Loucy (cell line): Measurements from ENCODE around the gene SFMBT2.

Experiments
- H2AFZ ChIP-seq: fragments of 200-600 bp; sonication (generic); 2 replicates; pipeline ENCODE4 v1.6.0; 2016; ENCODE audit warnings: antibody characterized with exemption, mild to moderate bottlenecking, low read length, moderate library complexity
- H3F3A ChIP-seq: fragments of 200-600 bp; 2 replicates; pipeline ENCODE4 v1.6.0; 2016; ENCODE audit warnings: antibody characterized with exemption, low read depth, mild to moderate bottlenecking
- H3K27me3 ChIP-seq: fragments of 200-600 bp; sonication (generic); 2 replicates; pipeline ENCODE4 v1.6.1; 2014; ENCODE audit warnings: low read length, mild to moderate bottlenecking; ENCODE audit not compliant: insufficient read depth, poor library complexity, severe bottlenecking
- H3K36me3 ChIP-seq: fragments of 200-600 bp; sonication (generic); 2 replicates; pipeline ENCODE4 v1.6.1; 2016; ENCODE audit warnings: low read length; ENCODE audit not compliant: insufficient read depth
- H3K4me1 ChIP-seq: fragments of 200-600 bp; sonication (generic); 2 replicates; pipeline ENCODE4 v1.5.1; 2014; ENCODE audit warnings: low read length, mild to moderate bottlenecking; ENCODE audit not compliant: insufficient read depth, poor library complexity, severe bottlenecking
- H3K4me2 ChIP-seq: fragments of 200-600 bp; sonication (generic); 2 replicates; pipeline ENCODE4 v1.6.0; 2014; ENCODE audit warnings: antibody characterized with exemption, low read length, low read depth, mild to moderate bottlenecking; ENCODE audit not compliant: poor library complexity, severe bottlenecking
- H3K4me3 ChIP-seq: fragments of 200-600 bp; sonication (generic); 2 replicates; pipeline ENCODE4 v1.5.1; 2014; ENCODE audit warnings: low read length, mild to moderate bottlenecking, mixed read lengths; ENCODE audit not compliant: poor library complexity, severe bottlenecking
- H3K79me2 ChIP-seq: fragments of 200-600 bp; sonication (generic); 2 replicates; pipeline ENCODE4 v1.6.1; 2014; ENCODE audit warnings: low read length; ENCODE audit not compliant: insufficient read depth
- H3K9ac ChIP-seq: fragments of 200-600 bp; sonication (generic); 2 replicates; pipeline ENCODE4 v1.6.0; 2014; ENCODE audit warnings: mild to moderate bottlenecking, low read depth, low read length, moderate library complexity; ENCODE audit not compliant: poor library complexity, severe bottlenecking
- H3K9me2 ChIP-seq: fragments of 200-600 bp; sonication (generic); replicated peaks from 2 replicates; pipeline ENCODE4 v1.6.1; 2016; ENCODE audit warnings: low read depth, low read length, mixed read lengths
- H3K9me3 ChIP-seq: fragments of 200-600 bp; sonication (generic); 2 replicates; pipeline ENCODE4 v1.6.1; 2014; ENCODE audit warnings: mild to moderate bottlenecking, antibody characterized with exemption, low read length, low read depth; ENCODE audit not compliant: insufficient read depth
- H4K20me1 ChIP-seq: fragments of 200-600 bp; sonication (generic); 2 replicates; pipeline ENCODE4 v1.6.0; 2014; ENCODE audit warnings: antibody characterized with exemption, low read length, mild to moderate bottlenecking; ENCODE audit not compliant: insufficient read depth, poor library complexity, severe bottlenecking
- EZH2phosphoT487 ChIP-seq: fragments of 200-600 bp; IDR thresholded peaks from 2 replicates; pipeline ENCODE4 v1.6.1; 2018; ENCODE audit warnings: antibody characterized with exemption, mild to moderate bottlenecking, moderate library complexity, borderline replicate concordance
- TF ChIP-seq, protein P1 (sequence below): fragments of 200-600 bp; sonication (generic); conservative IDR thresholded peaks from 2 replicates; pipeline ENCODE4 v1.5.1; 2014; ENCODE audit warnings: mild to moderate bottlenecking, antibody characterized with exemption, low read length

The SFMBT2 gene

DNA sequence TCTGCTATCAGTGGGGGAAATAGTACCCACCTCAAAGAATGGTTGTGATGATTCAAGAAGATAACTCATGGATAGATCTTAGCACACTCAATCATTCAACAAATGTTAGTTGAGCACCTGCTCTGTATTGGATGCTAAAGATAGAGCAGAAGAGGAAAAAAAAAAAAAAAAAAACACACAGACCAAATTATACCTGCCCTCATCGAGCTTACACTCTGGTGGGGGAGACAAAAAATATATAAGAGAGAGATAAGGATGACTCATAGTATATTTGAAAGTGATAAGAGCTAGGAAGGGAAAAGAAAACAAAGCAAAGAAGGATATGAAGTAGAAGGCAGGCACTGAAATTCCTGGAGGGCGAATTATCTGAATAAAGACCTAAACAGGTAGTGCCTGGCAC is 258.5 kb downstream of the SFMBT2 start:
- Histone ChIP-seq H3K36me3 (no peaks in the 10 kb centered on the region), H3K4me3 (no peak overlapping the region), H3K9ac (no peak overlapping the region), H3K27me3 (no peaks in the 10 kb centered on the region), H2AFZ (no peak overlapping the region), H3K4me2 (no peak overlapping the region), H3K79me2 (no peaks in the 10 kb centered on the region), H3F3A (no peaks in the 10 kb centered on the region), H4K20me1 (no peaks in the 10 kb centered on the region), H3K4me1 (no peaks in the 10 kb centered on the region), H3K9me2 (no peaks in the 10 kb centered on the region), H3K9me3 (no peaks in the 10 kb centered on the region)
- TF ChIP-seq, protein P1, sequence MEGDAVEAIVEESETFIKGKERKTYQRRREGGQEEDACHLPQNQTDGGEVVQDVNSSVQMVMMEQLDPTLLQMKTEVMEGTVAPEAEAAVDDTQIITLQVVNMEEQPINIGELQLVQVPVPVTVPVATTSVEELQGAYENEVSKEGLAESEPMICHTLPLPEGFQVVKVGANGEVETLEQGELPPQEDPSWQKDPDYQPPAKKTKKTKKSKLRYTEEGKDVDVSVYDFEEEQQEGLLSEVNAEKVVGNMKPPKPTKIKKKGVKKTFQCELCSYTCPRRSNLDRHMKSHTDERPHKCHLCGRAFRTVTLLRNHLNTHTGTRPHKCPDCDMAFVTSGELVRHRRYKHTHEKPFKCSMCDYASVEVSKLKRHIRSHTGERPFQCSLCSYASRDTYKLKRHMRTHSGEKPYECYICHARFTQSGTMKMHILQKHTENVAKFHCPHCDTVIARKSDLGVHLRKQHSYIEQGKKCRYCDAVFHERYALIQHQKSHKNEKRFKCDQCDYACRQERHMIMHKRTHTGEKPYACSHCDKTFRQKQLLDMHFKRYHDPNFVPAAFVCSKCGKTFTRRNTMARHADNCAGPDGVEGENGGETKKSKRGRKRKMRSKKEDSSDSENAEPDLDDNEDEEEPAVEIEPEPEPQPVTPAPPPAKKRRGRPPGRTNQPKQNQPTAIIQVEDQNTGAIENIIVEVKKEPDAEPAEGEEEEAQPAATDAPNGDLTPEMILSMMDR, result no peak
- no peak for TF ChIP-seq EZH2phosphoT487

DNA sequence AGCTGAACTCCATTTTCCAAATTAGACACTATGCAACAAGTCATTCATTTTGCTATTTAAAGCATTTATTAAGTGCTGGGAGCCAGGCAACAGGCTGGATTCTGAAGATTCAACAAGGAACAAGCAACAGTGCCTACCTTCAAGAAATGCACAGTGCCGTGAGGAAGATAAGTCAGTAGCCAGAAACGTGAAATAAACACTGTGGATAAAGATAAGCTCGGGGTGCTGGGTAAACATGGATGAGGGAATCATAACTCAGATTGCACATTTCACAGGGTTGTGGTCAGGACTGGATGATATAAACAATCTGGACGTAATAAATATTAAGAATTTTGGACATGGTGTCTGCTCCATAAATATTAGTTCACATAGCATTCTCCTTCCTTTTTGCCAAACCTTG is 259.3 kb downstream of the SFMBT2 start:
- TF ChIP-seq, protein P1, result no peak
- no peak for TF ChIP-seq EZH2phosphoT487
- no peak overlapping the region for H3K9ac ChIP-seq
- no peaks in the 10 kb centered on the region for H3K9me2 ChIP-seq
- H3K9me3 ChIP-seq, result no peaks in the 10 kb centered on the region
- no peaks in the 10 kb centered on the region for H3K79me2 ChIP-seq
- no peaks in the 10 kb centered on the region for H3K36me3 ChIP-seq
- no peak overlapping the region for H2AFZ ChIP-seq
- no peaks in the 10 kb centered on the region for H4K20me1 ChIP-seq
- no peaks in the 10 kb centered on the region for H3K4me1 ChIP-seq
- no peaks in the 10 kb centered on the region for H3K27me3 ChIP-seq
- H3K4me2 ChIP-seq, result no peak overlapping the region
- no peaks in the 10 kb centered on the region for H3F3A ChIP-seq
- H3K4me3 ChIP-seq, result no peak overlapping the region

DNA sequence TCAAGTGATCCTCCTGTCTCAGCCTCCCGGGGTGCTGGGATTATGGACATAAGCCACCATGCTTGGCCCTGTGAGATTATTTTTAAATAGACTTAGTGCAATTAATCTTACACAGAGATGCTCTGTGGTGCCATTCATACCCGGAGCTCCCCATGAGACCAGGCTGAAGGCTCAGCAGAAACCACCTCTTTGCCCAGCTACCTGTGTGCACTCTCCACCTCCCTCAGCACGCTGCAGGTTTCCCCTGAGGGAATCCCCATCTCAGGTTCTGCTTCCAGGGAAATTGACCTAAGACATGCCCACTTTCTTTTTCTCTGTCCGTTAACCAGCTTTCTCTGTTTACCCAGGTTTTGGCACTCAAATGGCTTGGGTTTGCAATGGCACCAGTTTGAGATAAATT is 260.5 kb downstream of the SFMBT2 start:
- Histone ChIP-seq H3K79me2 (no peaks in the 10 kb centered on the region), H3K9me2 (no peaks in the 10 kb centered on the region), H3K9ac (no peak overlapping the region), H3K27me3 (no peaks in the 10 kb centered on the region), H3K4me1 (no peaks in the 10 kb centered on the region), H3K36me3 (no peaks in the 10 kb centered on the region), H3K9me3 (no peaks in the 10 kb centered on the region), H3K4me3 (no peak overlapping the region), H2AFZ (no peak overlapping the region), H4K20me1 (no peaks in the 10 kb centered on the region), H3F3A (no peaks in the 10 kb centered on the region), H3K4me2 (no peak overlapping the region)
- no peak for TF ChIP-seq EZH2phosphoT487
- TF ChIP-seq, protein P1, result no peak
